NT2/D1 (cell line): ENCODE data around the gene SNX7.

Experiments used
- SUZ12 ChIP-seq: IDR thresholded peaks from 2 replicates; pipeline ENCODE4 v1.6.1; 2011; ENCODE audit not compliant: insufficient read length, insufficient read depth; ENCODE audit errors: extremely low read depth
- YY1 ChIP-seq: IDR thresholded peaks from 2 replicates; pipeline ENCODE4 v1.6.1; 2011; ENCODE audit not compliant: insufficient read length, insufficient read depth

DNA sequence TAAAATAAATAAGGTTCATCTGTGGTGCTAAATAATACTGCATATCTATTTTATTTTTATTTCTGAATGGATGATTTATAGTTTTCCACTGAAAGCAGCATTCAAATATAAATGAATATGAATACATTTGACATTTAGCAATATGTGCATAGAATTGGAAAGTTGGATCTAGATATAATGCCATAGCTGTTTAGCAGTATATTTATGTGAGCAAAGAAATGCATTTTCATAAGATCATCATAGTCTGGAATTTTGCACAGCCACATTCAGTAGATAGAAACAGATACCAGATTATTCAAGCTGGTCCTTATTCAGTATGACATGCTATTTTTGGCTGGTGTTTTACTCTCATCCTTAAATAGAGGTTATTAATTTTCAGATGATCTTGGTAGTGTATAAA lies 46.0 kb downstream of the SNX7 start:
- TF ChIP-seq SUZ12: no peak
- no peak for TF ChIP-seq YY1
